HepG2 (cell line): ENCODE results near the gene CYSTM1. TPM values are rescaled to one million over a fixed set of nuclear protein-coding genes. Genes with fewer than 3 reads are reported as not detected.
A peak's percentile ranks its signal among the peaks of the same experiment; 100 is the strongest.

Source experiments
- ATF7-NPFF ChIP-seq: sonication (generic); formaldehyde crosslinking; IDR thresholded peaks from 2 replicates; pipeline ENCODE4 v1.8.1; 2023; ENCODE audit warnings: mild to moderate bottlenecking, low read depth, missing genetic modification reagents, moderate library complexity
- CENPT ChIP-seq: sonication (generic); formaldehyde crosslinking; IDR thresholded peaks from 2 replicates; pipeline ENCODE4 v1.8.0; 2022; ENCODE audit warnings: low read depth, mild to moderate bottlenecking, moderate library complexity, missing genetic modification reagents
- FOXJ3 ChIP-seq: sonication (generic); formaldehyde crosslinking; IDR thresholded peaks from 2 replicates; pipeline ENCODE4 v1.4.0; 2020; ENCODE audit warnings: missing genetic modification reagents, mild to moderate bottlenecking, borderline replicate concordance
- KAT2B ChIP-seq: fragments of 150-350 bp; IDR thresholded peaks from 2 replicates; pipeline ENCODE4 v1.6.1; 2014; ENCODE audit warnings: low read depth, low read length, borderline replicate concordance
- KLF13 ChIP-seq: sonication (generic); formaldehyde crosslinking; IDR thresholded peaks from 2 replicates; pipeline ENCODE4 v1.4.0; 2020; ENCODE audit warnings: mild to moderate bottlenecking, missing genetic modification reagents
- MNT ChIP-seq: fragments of 450-650 bp; IDR thresholded peaks from 2 replicates; pipeline ENCODE4 v1.6.1; 2016
- RXRB ChIP-seq: IDR thresholded peaks from 2 replicates; pipeline ENCODE4 v1.6.1; 2016; ENCODE audit warnings: borderline replicate concordance, missing genetic modification reagents, missing compliant biosample characterization
- SAP130 ChIP-seq: IDR thresholded peaks from 2 replicates; pipeline ENCODE4 v1.6.1; 2016; ENCODE audit warnings: low read depth
- SNRNP70 ChIP-seq: fragments of 200-400 bp; formaldehyde crosslinking; IDR thresholded peaks from 2 replicates; pipeline ENCODE4 v1.6.1; 2017; ENCODE audit warnings: mild to moderate bottlenecking, low read depth, low read length, moderate library complexity
- TEAD3 ChIP-seq: optimal IDR thresholded peaks from 2 replicates; pipeline ENCODE3; 2016; ENCODE audit warnings: borderline replicate concordance
- THAP7 ChIP-seq: sonication (generic); formaldehyde crosslinking; IDR thresholded peaks from 2 replicates; pipeline ENCODE4 v1.8.1; 2023; ENCODE audit warnings: mild to moderate bottlenecking, missing genetic modification reagents
- ZNF224 ChIP-seq: sonication (generic); formaldehyde crosslinking; IDR thresholded peaks from 2 replicates; pipeline ENCODE4 v1.5.0; 2020; ENCODE audit warnings: mild to moderate bottlenecking, missing genetic modification reagents
- ZNF326 ChIP-seq: sonication (generic); formaldehyde crosslinking; IDR thresholded peaks from 2 replicates; pipeline ENCODE4 v1.4.0; 2020; ENCODE audit warnings: missing genetic modification reagents, borderline replicate concordance
- ZNF33B ChIP-seq: sonication (generic); formaldehyde crosslinking; IDR thresholded peaks from 2 replicates; pipeline ENCODE4 v1.5.1; 2020; ENCODE audit warnings: mild to moderate bottlenecking, missing genetic modification reagents
- ZNF678 ChIP-seq: sonication (generic); formaldehyde crosslinking; IDR thresholded peaks from 2 replicates; pipeline ENCODE4 v1.4.0; 2020; ENCODE audit warnings: mild to moderate bottlenecking, missing genetic modification reagents
- ZNF709 ChIP-seq: sonication (generic); formaldehyde crosslinking; IDR thresholded peaks from 2 replicates; pipeline ENCODE4 v1.5.0; 2020; ENCODE audit warnings: mild to moderate bottlenecking, missing genetic modification reagents
- polyA plus RNA-seq, 8 experiments: library from polyadenylated mRNA; depleted of rRNA in 3 of 8; stranded (reverse) in 7 of 8; unstranded in 1 of 8; fragments of >200 nt; fragmentation: Illumina TruSeq in 4 of 8; extraction: Trizol in 4 of 8; gene quantifications; 2 replicates each; pipeline versions ENCODE4 v1.2.1 to v1.2.3, GENCODE V29; 2011 to 2016; ENCODE audit warnings: low read depth in 4 of 8, missing spikeins in 1 of 8, mixed read lengths in 1 of 8; ENCODE audit not compliant: insufficient read depth in 1 of 8
- total RNA-seq, 5 experiments: library from RNA; depleted of rRNA; stranded (reverse); fragments of >200 nt; fragmentation: Illumina TruSeq; extraction: Trizol; gene quantifications; 2 replicates each; pipeline ENCODE4 v1.2.3, GENCODE V29; 2016; ENCODE audit warnings: low read depth in 1 of 5
- TF ChIP-seq, protein P1 (sequence below): sonication (generic); formaldehyde crosslinking; IDR thresholded peaks from 2 replicates; pipeline ENCODE4 v1.8.1; 2023; ENCODE audit warnings: mild to moderate bottlenecking, missing genetic modification reagents
- TF ChIP-seq, protein P2 (sequence below): sonication (generic); formaldehyde crosslinking; IDR thresholded peaks from 2 replicates; pipeline ENCODE4 v1.4.0; 2020; ENCODE audit warnings: missing genetic modification reagents
- TF ChIP-seq, protein P3 (sequence below): sonication (generic); formaldehyde crosslinking; IDR thresholded peaks from 2 replicates; pipeline ENCODE4 v1.4.0; 2020; ENCODE audit warnings: missing genetic modification reagents
- TF ChIP-seq, protein P4 (sequence below): sonication (generic); formaldehyde crosslinking; IDR thresholded peaks from 2 replicates; pipeline ENCODE4 v1.8.0; 2022; ENCODE audit warnings: missing genetic modification reagents, mild to moderate bottlenecking, borderline replicate concordance

CYSTM1 gene
- total and polyA plus RNA-seq, 2 of the 13 experiments (the other 11 are each of a cell fraction or from before 2014, with no cell fraction given) = 40.0 to 73.4 TPM

GRCh38 chr5:140261403-140262171 lies 86.6 kb downstream of the CYSTM1 start (continued):
- TF ChIP-seq RXRB (peak; percentile 44; the same call in 1 of the 2 replicates), ZNF326 (CRISPR knock-in tag) (no peak), THAP7 (CRISPR knock-in tag) (no peak), ZNF678 (CRISPR knock-in tag) (no peak), KAT2B (no peak), MNT (no peak), KLF13 (no peak), ZNF709 (CRISPR knock-in tag) (no peak), ATF7-NPFF (CRISPR knock-in tag) (no peak), TEAD3 (CRISPR knock-in tag) (no peak), SAP130 (peak; percentile 65), CENPT (CRISPR knock-in tag) (no peak), FOXJ3 (no peak), ZNF33B (CRISPR knock-in tag) (no peak), ZNF224 (CRISPR knock-in tag) (no peak), SNRNP70 (no peak)
- TF ChIP-seq, protein P1, sequence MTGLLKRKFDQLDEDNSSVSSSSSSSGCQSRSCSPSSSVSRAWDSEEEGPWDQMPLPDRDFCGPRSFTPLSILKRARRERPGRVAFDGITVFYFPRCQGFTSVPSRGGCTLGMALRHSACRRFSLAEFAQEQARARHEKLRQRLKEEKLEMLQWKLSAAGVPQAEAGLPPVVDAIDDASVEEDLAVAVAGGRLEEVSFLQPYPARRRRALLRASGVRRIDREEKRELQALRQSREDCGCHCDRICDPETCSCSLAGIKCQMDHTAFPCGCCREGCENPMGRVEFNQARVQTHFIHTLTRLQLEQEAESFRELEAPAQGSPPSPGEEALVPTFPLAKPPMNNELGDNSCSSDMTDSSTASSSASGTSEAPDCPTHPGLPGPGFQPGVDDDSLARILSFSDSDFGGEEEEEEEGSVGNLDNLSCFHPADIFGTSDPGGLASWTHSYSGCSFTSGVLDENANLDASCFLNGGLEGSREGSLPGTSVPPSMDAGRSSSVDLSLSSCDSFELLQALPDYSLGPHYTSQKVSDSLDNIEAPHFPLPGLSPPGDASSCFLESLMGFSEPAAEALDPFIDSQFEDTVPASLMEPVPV = no peak
- TF ChIP-seq, protein P2, sequence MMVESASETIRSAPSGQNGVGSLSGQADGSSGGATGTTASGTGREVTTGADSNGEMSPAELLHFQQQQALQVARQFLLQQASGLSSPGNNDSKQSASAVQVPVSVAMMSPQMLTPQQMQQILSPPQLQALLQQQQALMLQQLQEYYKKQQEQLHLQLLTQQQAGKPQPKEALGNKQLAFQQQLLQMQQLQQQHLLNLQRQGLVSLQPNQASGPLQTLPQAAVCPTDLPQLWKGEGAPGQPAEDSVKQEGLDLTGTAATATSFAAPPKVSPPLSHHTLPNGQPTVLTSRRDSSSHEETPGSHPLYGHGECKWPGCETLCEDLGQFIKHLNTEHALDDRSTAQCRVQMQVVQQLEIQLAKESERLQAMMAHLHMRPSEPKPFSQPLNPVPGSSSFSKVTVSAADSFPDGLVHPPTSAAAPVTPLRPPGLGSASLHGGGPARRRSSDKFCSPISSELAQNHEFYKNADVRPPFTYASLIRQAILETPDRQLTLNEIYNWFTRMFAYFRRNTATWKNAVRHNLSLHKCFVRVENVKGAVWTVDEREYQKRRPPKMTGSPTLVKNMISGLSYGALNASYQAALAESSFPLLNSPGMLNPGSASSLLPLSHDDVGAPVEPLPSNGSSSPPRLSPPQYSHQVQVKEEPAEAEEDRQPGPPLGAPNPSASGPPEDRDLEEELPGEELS (CRISPR knock-in tag) = peak; percentile 67
- TF ChIP-seq, protein P3, sequence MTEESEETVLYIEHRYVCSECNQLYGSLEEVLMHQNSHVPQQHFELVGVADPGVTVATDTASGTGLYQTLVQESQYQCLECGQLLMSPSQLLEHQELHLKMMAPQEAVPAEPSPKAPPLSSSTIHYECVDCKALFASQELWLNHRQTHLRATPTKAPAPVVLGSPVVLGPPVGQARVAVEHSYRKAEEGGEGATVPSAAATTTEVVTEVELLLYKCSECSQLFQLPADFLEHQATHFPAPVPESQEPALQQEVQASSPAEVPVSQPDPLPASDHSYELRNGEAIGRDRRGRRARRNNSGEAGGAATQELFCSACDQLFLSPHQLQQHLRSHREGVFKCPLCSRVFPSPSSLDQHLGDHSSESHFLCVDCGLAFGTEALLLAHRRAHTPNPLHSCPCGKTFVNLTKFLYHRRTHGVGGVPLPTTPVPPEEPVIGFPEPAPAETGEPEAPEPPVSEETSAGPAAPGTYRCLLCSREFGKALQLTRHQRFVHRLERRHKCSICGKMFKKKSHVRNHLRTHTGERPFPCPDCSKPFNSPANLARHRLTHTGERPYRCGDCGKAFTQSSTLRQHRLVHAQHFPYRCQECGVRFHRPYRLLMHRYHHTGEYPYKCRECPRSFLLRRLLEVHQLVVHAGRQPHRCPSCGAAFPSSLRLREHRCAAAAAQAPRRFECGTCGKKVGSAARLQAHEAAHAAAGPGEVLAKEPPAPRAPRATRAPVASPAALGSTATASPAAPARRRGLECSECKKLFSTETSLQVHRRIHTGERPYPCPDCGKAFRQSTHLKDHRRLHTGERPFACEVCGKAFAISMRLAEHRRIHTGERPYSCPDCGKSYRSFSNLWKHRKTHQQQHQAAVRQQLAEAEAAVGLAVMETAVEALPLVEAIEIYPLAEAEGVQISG (CRISPR knock-in tag) = no peak
- TF ChIP-seq, protein P4, sequence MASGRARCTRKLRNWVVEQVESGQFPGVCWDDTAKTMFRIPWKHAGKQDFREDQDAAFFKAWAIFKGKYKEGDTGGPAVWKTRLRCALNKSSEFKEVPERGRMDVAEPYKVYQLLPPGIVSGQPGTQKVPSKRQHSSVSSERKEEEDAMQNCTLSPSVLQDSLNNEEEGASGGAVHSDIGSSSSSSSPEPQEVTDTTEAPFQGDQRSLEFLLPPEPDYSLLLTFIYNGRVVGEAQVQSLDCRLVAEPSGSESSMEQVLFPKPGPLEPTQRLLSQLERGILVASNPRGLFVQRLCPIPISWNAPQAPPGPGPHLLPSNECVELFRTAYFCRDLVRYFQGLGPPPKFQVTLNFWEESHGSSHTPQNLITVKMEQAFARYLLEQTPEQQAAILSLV (CRISPR knock-in tag) = no peak
